Stimulated activated naive CD8-positive, alpha-beta T cell treated with anti-CD3 and anti-CD28 coated beads, Interleukin-15, amount 100 ng/mL, for 72 hours (primary cell): Measurements from ENCODE around the gene SLC25A12.
A peak's percentile ranks its signal among the peaks of the same experiment; 100 is the strongest.
"Not testable (repeated sequence)": the region's sequence is repeated elsewhere in the genome, so short reads cannot be mapped to it uniquely, and the experiment has no call there.

Experiments used
- ATAC-seq: fragments of 150-1000 bp; cut with Tn5 transposase; 2 replicates; pipeline ENCODE4 v1.10.0; 2021; ENCODE audit warnings: mild to moderate bottlenecking, moderate library complexity
- DNase-seq, 2 donors: peaks; one replicate each; pipeline ENCODE4 v3.0.0; 2021 to 2022
- H3K27ac Mint-ChIP-seq, 2 donors: one replicate each; pipeline ENCODE4 v1.8.0; 2022; ENCODE audit warnings: mild to moderate bottlenecking in 2 of 2, mixed read lengths in 2 of 2, moderate library complexity in 2 of 2
- H3K27me3 Mint-ChIP-seq: one replicate; pipeline ENCODE4 v1.8.0; 2022; ENCODE audit warnings: mixed read lengths
- H3K4me1 Mint-ChIP-seq: one replicate; pipeline ENCODE4 v1.8.0; 2022; ENCODE audit warnings: mild to moderate bottlenecking, mixed read lengths
- H3K4me3 Mint-ChIP-seq, 2 donors: one replicate each; pipeline ENCODE4 v1.8.0; 2022; ENCODE audit warnings: mild to moderate bottlenecking in 2 of 2, mixed read lengths in 2 of 2, moderate library complexity in 1 of 2
- H3K9me3 Mint-ChIP-seq, 2 donors: one replicate each; pipeline ENCODE4 v1.8.0; 2022; ENCODE audit warnings: mixed read lengths in 2 of 2

Gene SLC25A12

DNA sequence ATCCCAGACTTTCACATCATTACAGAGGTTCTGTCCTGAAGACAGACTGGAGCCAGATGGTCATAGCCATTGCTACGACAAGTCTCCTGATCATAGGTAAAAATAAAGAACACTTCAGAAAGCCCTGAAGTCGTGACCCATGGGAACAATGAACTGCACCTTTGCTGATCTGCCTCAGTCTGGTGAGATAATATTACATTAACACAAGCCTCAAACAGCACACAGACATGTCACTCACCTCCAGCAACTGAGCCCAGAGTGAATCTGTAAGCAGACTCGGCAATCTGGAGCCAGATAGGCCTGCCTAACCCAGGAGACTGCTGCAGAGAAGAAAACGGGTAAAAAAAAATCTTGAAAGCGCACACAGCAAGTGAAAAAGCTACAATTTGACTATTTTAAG, 79.2 kb downstream of the SLC25A12 start:
- no peaks in the 10 kb centered on the region for H3K9me3 Mint-ChIP-seq
- no peak overlapping the region for H3K4me3 Mint-ChIP-seq

DNA sequence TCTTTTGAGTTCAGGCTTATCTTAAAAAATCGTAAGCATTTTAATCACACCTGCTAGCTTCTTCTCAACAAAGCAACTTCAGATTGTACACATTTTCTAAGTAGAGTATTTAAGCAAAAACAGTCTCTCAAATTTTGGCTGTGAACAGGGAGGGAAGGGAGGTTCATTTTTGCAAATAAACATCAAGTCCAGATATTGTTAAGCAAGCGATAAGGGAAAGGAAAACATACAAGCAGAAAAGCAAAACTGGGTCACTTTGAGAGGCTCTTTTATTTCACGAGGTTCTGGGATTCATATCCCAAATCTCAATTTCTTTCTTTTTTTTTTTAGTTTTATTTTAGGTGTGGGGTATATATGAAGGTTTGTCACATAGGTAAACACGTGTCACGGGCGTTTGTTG, 79.9 kb downstream of the SLC25A12 start:
- no peak for ATAC-seq
- Mint-ChIP-seq H3K9me3 (no peaks in the 10 kb centered on the region), H3K27me3 (no peaks in the 10 kb centered on the region), H3K4me3 (no peak overlapping the region), H3K27ac (no peak overlapping the region), H3K4me1 (no peaks in the 10 kb centered on the region)
- DNase-seq, result no peak

More for the DNA sequence above, 79.2 kb downstream of the SLC25A12 start:
- Mint-ChIP-seq H3K27ac (no peak overlapping the region), H3K27me3 (no peaks in the 10 kb centered on the region), H3K4me1 (no peaks in the 10 kb centered on the region)
- no peak for DNase-seq
- no peak for ATAC-seq

GRCh38 chr2:171813729-171814128, 80.3 kb downstream of the SLC25A12 start:
- Mint-ChIP-seq H3K4me1 (no peaks in the 10 kb centered on the region), H3K27ac (no peak overlapping the region), H3K27me3 (no peaks in the 10 kb centered on the region), H3K9me3 (no peaks in the 10 kb centered on the region), H3K4me3 (no peak overlapping the region)
- DNase-seq, result no peak
- ATAC-seq, result no peak

GRCh38 chr2:171813126-171813525, 80.9 kb downstream of the SLC25A12 start:
- H3K4me3 Mint-ChIP-seq, result no peak overlapping the region
- no peak overlapping the region for H3K27ac Mint-ChIP-seq
- H3K4me1 Mint-ChIP-seq, result no peaks in the 10 kb centered on the region

DNA sequence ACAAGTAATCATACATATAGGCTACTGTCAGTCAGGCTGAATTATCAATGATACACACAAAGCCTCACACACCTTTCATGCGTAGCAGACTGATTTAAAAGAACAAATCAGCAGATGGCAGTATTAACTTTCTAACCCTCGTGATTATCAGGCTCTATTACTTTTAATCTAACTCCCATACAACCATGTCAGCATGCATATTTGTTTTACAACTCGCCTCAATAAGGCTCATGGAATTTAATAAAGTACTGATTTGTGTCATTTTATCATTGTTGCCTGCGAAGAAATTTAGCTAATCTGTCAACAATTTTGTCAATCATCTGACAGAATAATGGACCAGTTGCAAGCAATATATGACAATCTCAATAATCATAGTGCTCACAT, 82.8 kb downstream of the SLC25A12 start:
- no peak for ATAC-seq
- no peaks in the 10 kb centered on the region for H3K4me1 Mint-ChIP-seq
- no peaks in the 10 kb centered on the region for H3K27me3 Mint-ChIP-seq
- H3K4me3 Mint-ChIP-seq, result no peak overlapping the region
- H3K27ac Mint-ChIP-seq, result no peak overlapping the region
- no peaks in the 10 kb centered on the region for H3K9me3 Mint-ChIP-seq
- no peak for DNase-seq

More at GRCh38 chr2:171813126-171813525, 80.9 kb downstream of the SLC25A12 start:
- DNase-seq, result no peak
- Mint-ChIP-seq H3K9me3 (no peaks in the 10 kb centered on the region), H3K27me3 (no peaks in the 10 kb centered on the region)
- ATAC-seq, result no peak

- DNase-seq (no peak), ATAC-seq (no peak)
- no peak overlapping the region for H3K27ac Mint-ChIP-seq
- H3K9me3 Mint-ChIP-seq, result no peaks in the 10 kb centered on the region
- H3K4me1 Mint-ChIP-seq, result no peaks in the 10 kb centered on the region
- H3K4me3 Mint-ChIP-seq, result no peak overlapping the region
- no peaks in the 10 kb centered on the region for H3K27me3 Mint-ChIP-seq
Observed at GRCh38 chr2:171810422-171811244, 83.4 kb downstream of the SLC25A12 start.

DNA sequence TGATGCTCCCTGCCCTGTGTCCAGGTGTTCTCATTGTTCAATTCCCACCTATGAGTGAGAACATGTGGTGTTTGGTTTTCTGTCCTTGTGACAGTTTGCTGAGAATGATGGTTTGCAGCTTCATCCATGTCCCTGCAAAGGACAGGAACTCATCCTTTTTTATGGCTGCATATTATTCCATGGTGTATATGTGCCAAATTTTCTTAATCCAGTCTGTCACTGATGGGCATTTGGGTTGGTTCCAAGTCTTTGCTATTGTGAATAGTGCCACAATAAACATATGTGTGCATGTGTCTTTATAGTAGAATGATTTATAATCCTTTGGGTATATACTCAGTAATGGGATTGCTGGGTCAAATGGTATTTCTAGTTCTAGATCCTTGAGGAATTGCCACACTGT, 85.2 kb downstream of the SLC25A12 start:
- not testable (repeated sequence) for H3K4me3 Mint-ChIP-seq, H3K27me3 Mint-ChIP-seq, H3K27ac Mint-ChIP-seq, H3K9me3 Mint-ChIP-seq, H3K4me1 Mint-ChIP-seq, ATAC-seq, DNase-seq

- ATAC-seq (no peak), DNase-seq (no peak)
- H3K9me3 Mint-ChIP-seq, result no peaks in the 10 kb centered on the region
- H3K4me1 Mint-ChIP-seq, result no peaks in the 10 kb centered on the region
- no peak overlapping the region for H3K4me3 Mint-ChIP-seq
- H3K27me3 Mint-ChIP-seq, result no peaks in the 10 kb centered on the region
- H3K27ac Mint-ChIP-seq, result no peak overlapping the region
Observed at GRCh38 chr2:171807831-171808393, 86.1 kb downstream of the SLC25A12 start.

- no peak for DNase-seq
- Mint-ChIP-seq H3K4me3 (no peak overlapping the region), H3K4me1 (no peaks in the 10 kb centered on the region), H3K27ac (no peak overlapping the region), H3K27me3 (no peaks in the 10 kb centered on the region), H3K9me3 (no peaks in the 10 kb centered on the region)
- no peak for ATAC-seq
Observed at GRCh38 chr2:171807119-171807518, 86.9 kb downstream of the SLC25A12 start.

DNA sequence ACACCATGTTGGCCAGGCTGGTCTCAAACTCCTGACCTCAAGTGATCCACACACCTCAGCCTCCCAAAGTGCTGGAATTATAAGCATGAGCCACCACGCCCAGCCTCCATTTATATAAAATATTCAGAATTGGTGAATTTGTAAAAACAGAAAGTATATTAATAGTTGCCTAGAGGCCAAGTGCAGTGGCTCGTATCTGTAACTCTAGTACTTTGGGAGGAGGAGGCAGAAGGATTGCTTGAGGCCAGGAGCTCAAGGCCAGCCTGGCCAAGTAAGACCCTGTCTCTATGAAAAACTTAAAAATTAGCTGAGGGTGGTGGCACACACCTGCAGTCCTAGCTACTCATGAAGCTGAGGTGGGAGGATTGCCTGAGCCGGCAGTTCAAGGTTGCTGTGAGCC, 89.6 kb downstream of the SLC25A12 start:
- Mint-ChIP-seq H3K9me3 (no peaks in the 10 kb centered on the region), H3K4me1 (no peaks in the 10 kb centered on the region), H3K27me3 (no peaks in the 10 kb centered on the region), H3K4me3 (no peak overlapping the region), H3K27ac (no peak overlapping the region)
- ATAC-seq, result no peak
- DNase-seq, result no peak

GRCh38 chr2:171803757-171804156, 90.3 kb downstream of the SLC25A12 start:
- H3K9me3 Mint-ChIP-seq, result no peaks in the 10 kb centered on the region
- H3K27ac Mint-ChIP-seq, result no peak overlapping the region
- no peaks in the 10 kb centered on the region for H3K27me3 Mint-ChIP-seq
- ATAC-seq (no peak), DNase-seq (no peak)
- no peak overlapping the region for H3K4me3 Mint-ChIP-seq
- no peaks in the 10 kb centered on the region for H3K4me1 Mint-ChIP-seq

- peaks cover 5% of the 10 kb centered on the region for H3K4me1 Mint-ChIP-seq
- H3K9me3 Mint-ChIP-seq, result no peaks in the 10 kb centered on the region
- H3K27ac Mint-ChIP-seq, result no peak overlapping the region
- DNase-seq (no peak), ATAC-seq (no peak)
- H3K4me3 Mint-ChIP-seq, result no peak overlapping the region
- no peaks in the 10 kb centered on the region for H3K27me3 Mint-ChIP-seq
Observed at GRCh38 chr2:171800639-171801038, 93.4 kb downstream of the SLC25A12 start.

GRCh38 chr2:171798156-171798820, 95.8 kb downstream of the SLC25A12 start:
- H3K4me3 Mint-ChIP-seq, result no peak overlapping the region
- H3K27me3 Mint-ChIP-seq, result no peaks in the 10 kb centered on the region
- no peaks in the 10 kb centered on the region for H3K9me3 Mint-ChIP-seq
- no peak overlapping the region for H3K27ac Mint-ChIP-seq
- ATAC-seq (no peak), DNase-seq (no peak)
- H3K4me1 Mint-ChIP-seq, result peaks cover 22% of the 10 kb centered on the region

DNA sequence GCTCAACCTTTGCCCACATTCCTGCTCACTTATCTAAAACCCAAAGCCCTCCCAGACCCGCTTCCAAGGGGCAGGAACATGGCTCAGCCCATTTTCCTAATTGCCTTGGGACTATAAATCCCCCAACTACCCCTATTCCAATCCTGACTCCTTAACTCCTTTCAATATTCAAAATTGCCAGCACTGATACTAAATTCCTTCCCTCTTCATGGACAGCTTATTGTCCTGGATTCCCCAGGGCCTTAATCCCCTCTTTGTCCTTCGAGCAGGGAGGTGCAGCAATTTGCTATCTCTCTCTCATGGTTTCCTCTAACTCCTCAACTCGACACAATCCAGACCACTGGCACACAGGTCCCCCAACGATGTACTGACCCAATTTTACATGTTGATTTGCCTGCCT, 99.1 kb downstream of the SLC25A12 start:
- Mint-ChIP-seq H3K27ac (peak overlapping the region; percentile 11 to 72), H3K27me3 (no peaks in the 10 kb centered on the region)
- DNase-seq, result no peak

DNA sequence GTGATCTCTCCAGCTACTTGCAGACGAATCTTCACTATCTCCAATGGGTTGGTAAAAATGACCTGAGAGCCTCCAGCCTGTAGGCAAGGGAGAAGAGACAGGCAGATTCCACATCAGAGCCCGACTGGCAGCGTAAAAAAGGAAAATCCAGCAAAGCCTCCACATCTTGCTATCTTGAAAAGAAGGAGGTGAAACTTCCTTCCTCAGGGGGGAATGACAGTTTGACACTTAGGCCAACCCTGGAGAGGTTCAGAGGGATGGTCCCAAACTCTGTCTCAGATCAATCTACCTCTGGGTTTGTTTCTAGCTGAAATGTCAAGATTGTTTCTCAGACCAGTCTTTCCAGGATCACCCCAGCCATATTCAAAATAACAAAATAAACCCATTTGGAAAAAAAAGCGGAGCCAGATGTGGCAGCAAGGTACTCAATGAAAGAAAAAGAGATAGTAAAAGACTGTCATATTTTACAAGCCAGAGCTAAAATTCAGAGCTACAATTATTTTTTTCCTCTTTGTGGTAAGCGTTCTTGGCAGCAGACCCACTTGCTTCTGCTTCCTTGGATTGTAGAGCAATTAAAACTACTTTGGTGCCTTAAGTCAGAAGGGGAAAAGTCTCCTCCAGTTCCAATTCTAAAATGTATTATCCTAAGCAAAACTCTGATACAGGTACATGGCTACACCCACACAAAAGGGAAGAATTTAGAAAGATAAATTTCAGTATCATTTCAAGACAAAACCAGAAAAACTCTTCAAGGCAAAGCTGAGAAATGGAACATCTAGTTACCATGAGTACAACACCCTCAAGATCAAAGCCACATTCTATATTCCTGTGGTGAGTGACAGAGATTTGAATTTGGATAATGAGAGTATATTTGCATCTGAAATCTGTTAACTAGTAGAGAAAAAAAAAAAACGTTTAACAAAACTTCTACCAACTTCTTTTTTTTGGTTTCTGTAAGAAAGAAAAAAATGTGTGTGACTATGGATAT, 100.1 kb downstream of the SLC25A12 start:
- no peak for ATAC-seq
- H3K4me3 Mint-ChIP-seq, result no peak overlapping the region
- H3K27me3 Mint-ChIP-seq, result no peaks in the 10 kb centered on the region
- H3K27ac Mint-ChIP-seq, result no peak overlapping the region
- peaks cover 22% of the 10 kb centered on the region for H3K4me1 Mint-ChIP-seq
- DNase-seq, result no peak
- H3K9me3 Mint-ChIP-seq, result no peaks in the 10 kb centered on the region

More for the DNA sequence above, 99.1 kb downstream of the SLC25A12 start:
- Mint-ChIP-seq H3K9me3 (no peaks in the 10 kb centered on the region), H3K4me1 (peaks cover 22% of the 10 kb centered on the region), H3K4me3 (no peak overlapping the region)
- no peak for ATAC-seq
